Choroid plexus epithelial cell (primary cell): ENCODE data around the gene TMEM231.
"Not testable (repeated sequence)": the region's sequence is repeated elsewhere in the genome, so short reads cannot be mapped to it uniquely, and the experiment has no call there.

Experiments used
- DNase-seq: peaks from one replicate; pipeline ENCODE4 v3.0.0-alpha.2; 2010; ENCODE audit warnings: low read depth
- H3K4me3 ChIP-seq: 2 replicates; pipeline ENCODE4 v1.5.1; 2011; ENCODE audit warnings: low read depth, mild to moderate bottlenecking, control low read depth, low read length, moderate library complexity
- CTCF ChIP-seq: conservative IDR thresholded peaks from 2 replicates; pipeline ENCODE4 v1.5.1; 2011; ENCODE audit warnings: low read depth, mild to moderate bottlenecking, control low read depth, inconsistent platforms, low read length, moderate library complexity

Gene TMEM231

GRCh38 chr16:75555707-75556430 lies at the start of gene TMEM231:
TSS of gene TMEM231 (minus strand) at chr16:75556252. CDS start at chr16:75556209, 43 bp downstream.
- peak within 1 kb of the TSS; percentile 81 for H3K4me3 ChIP-seq
- DNase-seq: peak; percentile 95
- no peak for TF ChIP-seq CTCF

- TF ChIP-seq CTCF: no peak
Observed at GRCh38 chr16:75603241-75603640, 47.2 kb upstream of the TMEM231 start.

GRCh38 chr16:75599452-75600277 lies 43.6 kb upstream of the TMEM231 start:
- no peak for DNase-seq
- no peak for TF ChIP-seq CTCF

More at GRCh38 chr16:75603241-75603640, 47.2 kb upstream of the TMEM231 start:
- no peak for DNase-seq
- no peak overlapping the region for H3K4me3 ChIP-seq

GRCh38 chr16:75593825-75594820 lies 38.1 kb upstream of the TMEM231 start:
- H3K4me3 ChIP-seq: no peak overlapping the region
- DNase-seq: peak; percentile 66
- no peak for TF ChIP-seq CTCF

More at GRCh38 chr16:75599452-75600277, 43.6 kb upstream of the TMEM231 start:
- H3K4me3 ChIP-seq: no peak overlapping the region

GRCh38 chr16:75593308-75593707 lies 37.3 kb upstream of the TMEM231 start:
- DNase-seq: no peak
- TF ChIP-seq CTCF: no peak
- H3K4me3 ChIP-seq: no peak overlapping the region

- peak; percentile 35 for DNase-seq
- not testable (repeated sequence) for H3K4me3 ChIP-seq
Observed at GRCh38 chr16:75591927-75592326, 35.9 kb upstream of the TMEM231 start.
